MM.1S (cell line): ENCODE results near the gene SEPTIN10.

Experiments used
- DNase-seq: peaks from one replicate; pipeline ENCODE4 v3.0.0-alpha.2; 2015
- H2AFZ ChIP-seq: fragments of 300-600 bp; sonication (generic); 2 replicates; pipeline ENCODE4 v1.6.0; 2016; ENCODE audit warnings: antibody characterized with exemption, low read length
- H3F3A ChIP-seq: fragments of 300-600 bp; sonication (generic); 2 replicates; pipeline ENCODE4 v1.6.1; 2016; ENCODE audit warnings: mild to moderate bottlenecking, antibody characterized with exemption, low read length, moderate library complexity, mixed read lengths; ENCODE audit not compliant: insufficient read depth
- H3K27ac ChIP-seq: fragments of 300-600 bp; sonication (generic); 2 replicates; pipeline ENCODE4 v1.5.1; 2016; ENCODE audit warnings: mild to moderate bottlenecking, low read length
- H3K27me3 ChIP-seq: fragments of 300-600 bp; sonication (generic); replicated peaks from 2 replicates; pipeline ENCODE4 v1.6.0; 2016; ENCODE audit warnings: low read length; ENCODE audit not compliant: insufficient read depth
- H3K36me3 ChIP-seq: fragments of 300-600 bp; sonication (generic); replicated peaks from 2 replicates; pipeline ENCODE4 v1.6.1; 2016; ENCODE audit warnings: mild to moderate bottlenecking, low read length, mixed read lengths; ENCODE audit not compliant: insufficient read depth
- H3K4me1 ChIP-seq: fragments of 300-600 bp; sonication (generic); 2 replicates; pipeline ENCODE4 v1.6.1; 2016; ENCODE audit warnings: low read length, mixed read lengths
- H3K4me2 ChIP-seq: fragments of 300-600 bp; sonication (generic); 2 replicates; pipeline ENCODE4 v1.6.0; 2016; ENCODE audit warnings: low read depth, low read length
- H3K4me3 ChIP-seq: fragments of 300-600 bp; sonication (generic); 2 replicates; pipeline ENCODE4 v1.5.1; 2016; ENCODE audit warnings: low read length, mixed read lengths
- H3K79me2 ChIP-seq: fragments of 300-600 bp; sonication (generic); 2 replicates; pipeline ENCODE4 v1.6.1; 2016; ENCODE audit warnings: mixed run types, low read length, mixed read lengths
- H3K9ac ChIP-seq: fragments of 300-600 bp; sonication (generic); 2 replicates; pipeline ENCODE4 v1.6.1; 2016; ENCODE audit warnings: low read length, mixed read lengths
- H3K9me2 ChIP-seq: fragments of 300-600 bp; sonication (generic); replicated peaks from 2 replicates; pipeline ENCODE4 v1.6.1; 2016; ENCODE audit warnings: mild to moderate bottlenecking, low read length, mixed read lengths; ENCODE audit not compliant: insufficient read depth
- H3K9me3 ChIP-seq: fragments of 300-600 bp; sonication (generic); replicated peaks from 2 replicates; pipeline ENCODE4 v1.6.1; 2016; ENCODE audit warnings: mild to moderate bottlenecking, low read length, mixed read lengths; ENCODE audit not compliant: insufficient read depth
- H4K20me1 ChIP-seq: fragments of 300-600 bp; sonication (generic); 2 replicates; pipeline ENCODE4 v1.6.1; 2016; ENCODE audit warnings: mild to moderate bottlenecking, low read length, moderate library complexity, mixed read lengths; ENCODE audit not compliant: insufficient read depth
- CTCF ChIP-seq: fragments of 300-600 bp; sonication (generic); IDR thresholded peaks from 2 replicates; pipeline ENCODE4 v1.5.1; 2016; ENCODE audit warnings: antibody characterized with exemption, low read length, mixed read lengths
- EZH2 ChIP-seq: fragments of 300-600 bp; sonication (generic); optimal IDR thresholded peaks from 2 replicates; pipeline ENCODE3; 2017; ENCODE audit warnings: low read depth, mild to moderate bottlenecking, antibody characterized with exemption, low read length, mixed read lengths
- EZH2phosphoT487 ChIP-seq: fragments of 300-600 bp; sonication (generic); IDR thresholded peaks from 2 replicates; pipeline ENCODE4 v1.6.1; 2018; ENCODE audit warnings: antibody characterized with exemption, low read length

The SEPTIN10 gene

GRCh38 chr2:109649736-109650695 lies 36.2 kb upstream of the SEPTIN10 start:
- H3K79me2 ChIP-seq = no peaks in the 10 kb centered on the region
- H3F3A ChIP-seq = peaks cover 1% of the 10 kb centered on the region; the same call in 1 of the 2 replicates
- H3K4me2 ChIP-seq = no peak overlapping the region
- no peak overlapping the region for H2AFZ ChIP-seq
- no peaks in the 10 kb centered on the region for H3K9me3 ChIP-seq
- H4K20me1 ChIP-seq = no peaks in the 10 kb centered on the region
- no peaks in the 10 kb centered on the region for H3K9me2 ChIP-seq
- TF ChIP-seq EZH2phosphoT487 (no peak), CTCF (no peak), EZH2 (no peak)
- peaks cover 1% of the 10 kb centered on the region; the same call in 1 of the 2 replicates for H3K4me1 ChIP-seq
- DNase-seq = no peak
- no peak overlapping the region for H3K27ac ChIP-seq
- H3K9ac ChIP-seq = no peak overlapping the region
- H3K27me3 ChIP-seq = no peaks in the 10 kb centered on the region
- H3K36me3 ChIP-seq = no peaks in the 10 kb centered on the region
- no peak overlapping the region for H3K4me3 ChIP-seq

- Histone ChIP-seq H3K4me2 (no peak overlapping the region), H3K9me2 (no peaks in the 10 kb centered on the region), H3K27me3 (no peaks in the 10 kb centered on the region), H3K27ac (no peak overlapping the region), H3K4me3 (no peak overlapping the region), H4K20me1 (no peaks in the 10 kb centered on the region), H2AFZ (no peak overlapping the region), H3K9me3 (no peaks in the 10 kb centered on the region), H3K4me1 (peaks cover 15% of the 10 kb centered on the region), H3F3A (peaks cover 18% of the 10 kb centered on the region), H3K36me3 (no peaks in the 10 kb centered on the region), H3K9ac (no peak overlapping the region), H3K79me2 (no peaks in the 10 kb centered on the region)
- no peak for TF ChIP-seq CTCF
- no peak for TF ChIP-seq EZH2phosphoT487
- DNase-seq = no peak
Measured at GRCh38 chr2:109648041-109648527, 34.3 kb upstream of the SEPTIN10 start.

- Histone ChIP-seq H3K36me3 (no peaks in the 10 kb centered on the region), H3K9me2 (no peaks in the 10 kb centered on the region), H3K4me1 (peaks cover 20% of the 10 kb centered on the region), H3K27ac (no peak overlapping the region), H3K4me3 (no peak overlapping the region), H3K4me2 (no peak overlapping the region), H2AFZ (no peak overlapping the region), H4K20me1 (no peaks in the 10 kb centered on the region), H3K9ac (no peak overlapping the region), H3K79me2 (no peaks in the 10 kb centered on the region), H3K9me3 (no peaks in the 10 kb centered on the region), H3K27me3 (no peaks in the 10 kb centered on the region), H3F3A (peaks cover 23% of the 10 kb centered on the region)
- no peak for DNase-seq
- no peak for TF ChIP-seq EZH2
- TF ChIP-seq EZH2phosphoT487 = no peak
- no peak for TF ChIP-seq CTCF
Measured at GRCh38 chr2:109647636-109648035, 33.9 kb upstream of the SEPTIN10 start.
